22Rv1 (cell line): ENCODE results near the gene SNX13.

Experiments used
- H3K27ac ChIP-seq: fragments of 450-650 bp; 2 replicates; pipeline ENCODE4 v1.5.1; 2017
- ZFX ChIP-seq: fragments of 450-650 bp; IDR thresholded peaks from 2 replicates; pipeline ENCODE4 v1.6.1; 2017; ENCODE audit warnings: antibody characterized with exemption, borderline replicate concordance
- TF ChIP-seq, protein P1 (sequence below): fragments of 450-650 bp; IDR thresholded peaks from 2 replicates; pipeline ENCODE4 v1.5.1; 2017; ENCODE audit warnings: mild to moderate bottlenecking

Gene SNX13

DNA sequence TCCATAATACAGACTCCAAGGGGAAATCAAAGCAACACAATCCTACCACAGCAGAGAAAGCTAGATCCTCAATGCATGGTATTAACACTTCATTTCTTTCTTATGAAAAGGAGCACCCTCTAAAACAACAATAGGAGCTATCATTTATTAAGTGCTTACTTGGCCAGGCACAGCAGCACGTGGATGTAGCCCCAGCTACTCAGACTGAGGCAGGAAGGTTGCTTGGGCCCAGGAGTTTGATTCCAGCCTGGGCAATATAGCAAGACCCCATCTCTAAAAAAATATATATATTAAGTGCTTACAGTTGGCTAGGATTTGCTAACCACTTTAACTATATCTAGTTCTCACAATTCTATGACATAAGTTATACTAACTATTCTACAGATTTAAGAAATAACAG is 12.2 kb downstream of the SNX13 start:
- H3K27ac ChIP-seq: no peak overlapping the region
- no peak for TF ChIP-seq ZFX
- TF ChIP-seq, protein P1, sequence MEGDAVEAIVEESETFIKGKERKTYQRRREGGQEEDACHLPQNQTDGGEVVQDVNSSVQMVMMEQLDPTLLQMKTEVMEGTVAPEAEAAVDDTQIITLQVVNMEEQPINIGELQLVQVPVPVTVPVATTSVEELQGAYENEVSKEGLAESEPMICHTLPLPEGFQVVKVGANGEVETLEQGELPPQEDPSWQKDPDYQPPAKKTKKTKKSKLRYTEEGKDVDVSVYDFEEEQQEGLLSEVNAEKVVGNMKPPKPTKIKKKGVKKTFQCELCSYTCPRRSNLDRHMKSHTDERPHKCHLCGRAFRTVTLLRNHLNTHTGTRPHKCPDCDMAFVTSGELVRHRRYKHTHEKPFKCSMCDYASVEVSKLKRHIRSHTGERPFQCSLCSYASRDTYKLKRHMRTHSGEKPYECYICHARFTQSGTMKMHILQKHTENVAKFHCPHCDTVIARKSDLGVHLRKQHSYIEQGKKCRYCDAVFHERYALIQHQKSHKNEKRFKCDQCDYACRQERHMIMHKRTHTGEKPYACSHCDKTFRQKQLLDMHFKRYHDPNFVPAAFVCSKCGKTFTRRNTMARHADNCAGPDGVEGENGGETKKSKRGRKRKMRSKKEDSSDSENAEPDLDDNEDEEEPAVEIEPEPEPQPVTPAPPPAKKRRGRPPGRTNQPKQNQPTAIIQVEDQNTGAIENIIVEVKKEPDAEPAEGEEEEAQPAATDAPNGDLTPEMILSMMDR: no peak

DNA sequence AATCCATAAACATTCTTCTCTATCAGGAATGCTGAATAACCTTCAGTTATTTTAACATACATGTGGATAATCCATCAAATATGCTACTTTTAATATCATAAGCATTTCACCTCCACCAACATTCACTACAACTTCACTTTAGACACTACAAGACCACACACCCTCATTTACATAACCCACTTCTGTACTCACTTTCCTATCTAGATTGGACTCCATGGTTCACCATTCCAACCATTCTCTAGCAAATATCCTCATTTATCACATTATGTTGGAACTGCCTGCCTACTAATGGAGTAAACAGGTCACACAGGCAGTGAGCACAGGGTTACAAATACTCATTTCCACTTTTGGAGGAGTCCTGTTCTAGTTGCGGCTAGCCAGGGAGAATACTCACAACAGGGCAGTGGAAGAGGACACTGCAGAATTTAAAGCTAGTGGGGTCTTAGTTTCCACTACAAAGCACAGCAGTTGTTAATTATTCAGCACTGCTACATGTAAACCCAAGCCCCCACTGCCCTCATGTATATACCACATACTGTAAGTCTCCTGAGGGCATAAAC is 18.4 kb downstream of the SNX13 start:
- no peak for TF ChIP-seq ZFX
- TF ChIP-seq, protein P1: no peak
- H3K27ac ChIP-seq: no peak overlapping the region

GRCh38 chr7:17917842-17918241 is 22.5 kb downstream of the SNX13 start:
- TF ChIP-seq, protein P1: no peak
- no peak for TF ChIP-seq ZFX

GRCh38 chr7:17916786-17917185 is 23.5 kb downstream of the SNX13 start:
- H3K27ac ChIP-seq: no peak overlapping the region
- no peak for TF ChIP-seq ZFX
- TF ChIP-seq, protein P1: no peak

More at GRCh38 chr7:17917842-17918241, 22.5 kb downstream of the SNX13 start:
- H3K27ac ChIP-seq: no peak overlapping the region

GRCh38 chr7:17915796-17916195 is 24.5 kb downstream of the SNX13 start:
- TF ChIP-seq ZFX: no peak
- TF ChIP-seq, protein P1: no peak
- H3K27ac ChIP-seq: no peak overlapping the region

GRCh38 chr7:17915168-17915567 is 25.1 kb downstream of the SNX13 start:
- no peak for TF ChIP-seq ZFX
- TF ChIP-seq, protein P1: no peak

GRCh38 chr7:17913250-17913649 is 27.0 kb downstream of the SNX13 start:
- H3K27ac ChIP-seq: no peak overlapping the region
- TF ChIP-seq, protein P1: no peak
- no peak for TF ChIP-seq ZFX

More at GRCh38 chr7:17915168-17915567, 25.1 kb downstream of the SNX13 start:
- H3K27ac ChIP-seq: no peak overlapping the region
